ENCODE measurements around the gene TEPSIN.

GRCh38 chr17:81204578-81204977 is 34.3 kb downstream of the TEPSIN start:
- no peak for TF ChIP-seq CTCF (IDR thresholded peaks at IDR 0.05 in 4 of 5, conservative IDR thresholded peaks at IDR 0.05 in 1 of 5)
- no peak for TF ChIP-seq POLR2A (IDR thresholded peaks at IDR 0.05)
